Tibial nerve (tissue), 4 donors: Measurements from ENCODE around the gene RPS19.

Experiments used
- CTCF ChIP-seq, 5 experiments: fragments of 200-600 bp in 3 of 5; fragments of 450-650 bp in 2 of 5; sonication (generic) in 3 of 5; IDR thresholded peaks; one replicate each; pipeline ENCODE4 v1.5.1; 2016 to 2019; ENCODE audit warnings: antibody characterized with exemption in 5 of 5, mild to moderate bottlenecking in 3 of 5, moderate library complexity in 2 of 5
- EP300 ChIP-seq, 2 donors: sonication (generic); formaldehyde crosslinking; IDR thresholded peaks; one replicate each; pipeline ENCODE4 v1.6.1; 2017; ENCODE audit warnings: antibody characterized with exemption in 2 of 2, mild to moderate bottlenecking in 1 of 2

GRCh38 chr19:41903193-41903953, 43.3 kb downstream of the RPS19 start:
- no peak for TF ChIP-seq CTCF (IDR thresholded peaks at IDR 0.05)
- no peak for TF ChIP-seq EP300 (IDR thresholded peaks at IDR 0.05)
